A204.1 (cell line): ENCODE results near the gene LY6G5C.

ENCODE experiments used
- FAIRE-seq: peaks from 2 replicates; lab custom pipeline; 2012; peaks lifted over from hg19 to GRCh38; lab: Jason Lieb, UNC

Gene LY6G5C

DNA sequence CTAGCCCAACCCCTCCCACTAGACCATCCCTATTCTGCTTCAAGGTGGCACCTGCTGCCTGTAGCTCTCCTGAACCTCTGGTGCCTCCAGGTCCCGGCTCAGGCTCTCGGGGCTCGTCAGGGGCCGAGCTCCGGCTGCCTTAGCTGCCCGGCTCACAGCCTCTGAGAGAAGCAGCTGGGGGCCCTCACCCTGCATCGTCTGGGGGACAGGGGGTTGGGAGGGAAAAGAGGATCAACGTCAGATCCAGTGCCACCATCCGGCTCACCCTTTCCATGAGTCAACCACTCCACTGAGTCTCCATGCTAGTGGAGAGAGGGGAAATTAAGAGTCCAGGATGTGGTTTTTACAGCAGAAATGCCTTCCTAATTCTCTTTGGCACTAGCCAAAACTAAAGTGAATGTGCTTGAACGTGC is 41.4 kb downstream of the LY6G5C start:
- FAIRE-seq: no peak

DNA sequence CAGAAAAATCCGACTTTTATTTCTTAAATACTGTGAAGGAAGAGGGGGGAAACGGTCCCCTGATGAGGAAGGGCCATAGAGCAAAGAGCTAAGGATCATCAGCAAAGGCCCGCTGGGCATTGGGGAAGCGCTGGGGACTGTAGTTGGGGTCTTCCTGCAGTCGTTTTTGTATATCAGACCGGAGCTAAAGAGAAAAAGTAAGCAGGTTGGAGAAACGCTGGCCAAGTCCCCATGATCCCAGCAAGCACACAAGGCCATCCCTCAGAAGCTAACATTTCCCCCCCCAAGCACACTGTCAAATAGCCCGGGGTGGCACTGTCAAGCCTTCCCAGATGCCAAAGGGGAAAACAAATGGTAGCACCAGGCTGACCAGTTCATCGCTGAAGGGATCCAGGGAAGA is 41.8 kb downstream of the LY6G5C start:
- FAIRE-seq: no peak

- FAIRE-seq: no peak
Measured at GRCh38 chr6:31636698-31637596, 43.9 kb downstream of the LY6G5C start.

DNA sequence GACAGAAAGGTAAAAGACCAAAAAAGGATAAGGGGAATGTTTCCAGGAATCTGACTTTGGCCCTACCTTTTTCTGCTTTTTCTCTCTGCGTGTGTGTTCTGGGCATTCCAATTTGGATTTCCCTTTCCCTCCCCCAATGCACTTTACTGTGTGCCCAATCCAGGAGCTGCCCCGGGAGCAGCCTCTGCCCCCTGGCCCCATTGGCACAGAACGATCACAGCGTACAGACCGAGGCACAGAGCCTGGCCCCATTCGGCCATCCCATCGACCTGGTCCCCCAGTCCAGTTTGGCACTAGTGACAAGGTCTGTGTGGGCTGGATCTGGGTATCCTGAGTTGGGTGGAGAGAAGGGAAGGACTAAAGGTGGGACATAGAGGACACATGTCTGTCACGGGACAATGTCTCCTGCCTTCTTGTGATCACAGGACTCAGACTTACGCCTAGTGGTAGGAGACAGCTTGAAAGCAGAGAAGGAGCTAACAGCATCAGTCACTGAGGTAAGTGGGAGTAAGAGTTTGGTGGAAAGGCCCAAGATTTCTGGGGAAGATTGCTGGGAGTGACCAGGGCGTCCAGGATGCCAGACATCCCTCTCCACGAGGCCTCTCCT is 45.8 kb downstream of the LY6G5C start:
- no peak for FAIRE-seq

DNA sequence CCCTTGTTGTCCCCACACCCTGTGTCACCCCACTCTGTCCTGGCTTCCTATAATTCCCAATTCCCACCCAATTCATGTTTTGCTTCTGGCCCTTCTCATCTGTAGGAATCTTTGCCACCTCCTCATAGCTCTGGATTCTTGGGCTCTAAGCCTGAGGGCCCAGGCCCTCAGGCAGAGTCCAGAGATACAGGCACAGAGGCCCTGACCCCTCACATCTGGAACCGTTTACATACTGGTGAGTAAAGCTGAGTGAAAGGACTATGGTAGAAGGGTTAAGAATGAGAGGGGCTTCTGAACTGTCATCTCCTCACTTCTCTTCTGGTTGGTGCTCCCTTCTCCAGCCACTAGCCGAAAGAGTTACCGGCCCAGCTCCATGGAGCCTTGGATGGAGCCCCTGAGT is 46.7 kb downstream of the LY6G5C start:
- FAIRE-seq: no peak

DNA sequence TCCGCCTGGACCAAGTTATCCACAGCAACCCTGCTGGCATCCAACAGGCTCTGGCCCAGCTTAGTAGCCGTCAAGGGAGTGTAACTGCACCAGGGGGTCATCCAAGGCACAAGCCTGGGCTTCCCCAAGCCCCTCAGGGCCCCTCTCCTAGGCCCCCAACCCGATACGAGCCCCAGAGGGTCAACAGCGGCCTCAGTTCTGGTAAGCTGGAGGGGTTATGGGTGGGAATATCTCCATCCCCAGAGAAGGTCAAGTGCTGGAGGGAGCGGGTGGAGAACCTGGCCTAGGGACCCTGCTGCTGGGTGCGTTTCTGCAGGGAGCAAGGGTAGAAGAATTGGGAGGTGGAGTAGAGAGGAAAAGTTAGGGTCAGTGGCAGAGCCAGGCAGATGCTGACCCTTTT is 47.4 kb downstream of the LY6G5C start:
- FAIRE-seq: no peak

GRCh38 chr6:31632279-31632946 is 48.5 kb downstream of the LY6G5C start:
- FAIRE-seq: no peak

GRCh38 chr6:31631681-31632278 is 49.1 kb downstream of the LY6G5C start:
- FAIRE-seq: no peak

GRCh38 chr6:31631209-31631608 is 49.7 kb downstream of the LY6G5C start:
- FAIRE-seq: no peak

DNA sequence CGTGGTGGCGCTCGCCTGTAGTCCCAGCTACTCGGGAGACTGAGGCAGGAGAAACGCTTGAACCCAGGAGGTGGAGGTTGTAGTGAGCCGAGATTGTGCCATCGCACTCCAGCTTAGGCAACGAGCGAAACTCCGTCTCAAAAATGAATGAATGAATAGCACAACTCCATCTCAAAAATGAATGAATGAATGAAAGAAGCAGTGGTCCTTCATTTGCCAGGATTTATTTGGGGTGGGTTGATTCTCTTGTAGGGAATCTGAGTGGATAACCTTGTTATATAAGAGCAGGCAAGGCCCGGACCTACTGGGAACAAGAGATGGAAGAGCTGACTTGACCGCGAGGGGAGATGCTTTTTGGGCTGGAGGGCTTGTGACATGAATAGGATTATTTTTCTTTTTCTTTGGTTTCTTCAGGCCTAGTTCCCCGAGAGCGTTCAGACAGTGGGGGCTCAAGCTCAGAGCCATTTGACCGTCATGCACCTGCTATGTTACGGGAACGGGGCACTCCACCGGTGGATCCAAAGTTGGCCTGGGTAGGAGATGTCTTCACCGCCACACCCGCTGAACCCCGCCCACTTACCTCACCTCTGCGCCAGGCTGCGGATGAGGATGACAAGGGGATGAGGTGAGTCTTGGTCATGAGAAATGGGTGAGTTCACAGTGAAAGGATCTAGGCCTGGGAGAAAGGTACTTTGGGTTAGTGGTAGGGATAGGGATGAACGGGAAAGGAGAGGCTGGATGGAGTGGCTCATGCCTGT is 50.5 kb downstream of the LY6G5C start:
- FAIRE-seq: no peak

DNA sequence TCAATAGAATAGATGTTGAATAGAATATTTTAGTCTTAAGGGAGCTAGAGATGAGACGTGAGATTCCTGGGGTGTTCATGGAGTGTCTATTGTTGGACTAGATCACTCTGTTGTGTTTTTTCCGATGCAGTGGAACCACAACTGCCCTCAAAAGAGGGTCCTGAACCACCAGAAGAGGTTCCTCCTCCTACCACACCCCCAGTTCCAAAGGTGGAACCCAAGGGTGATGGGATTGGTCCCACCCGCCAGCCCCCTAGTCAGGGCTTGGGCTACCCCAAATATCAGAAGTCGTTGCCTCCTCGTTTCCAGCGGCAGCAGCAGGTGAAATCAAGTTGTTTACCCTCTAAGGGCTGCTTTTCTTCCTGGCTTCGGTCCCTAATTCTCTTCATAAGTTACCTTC is 51.9 kb downstream of the LY6G5C start:
- FAIRE-seq: no peak

- no peak for FAIRE-seq
Measured at GRCh38 chr6:31627690-31628287, 53.1 kb downstream of the LY6G5C start.

GRCh38 chr6:31626952-31627351 is 53.9 kb downstream of the LY6G5C start:
- no peak for FAIRE-seq
